BJ (cell line): Measurements from ENCODE around the gene DCAF12. TPM values are rescaled to one million over a fixed set of nuclear protein-coding genes. Genes with fewer than 3 reads are reported as not detected.

Source experiments
- CTCF ChIA-PET: fragments of 350-600 bp; formaldehyde crosslinking; extraction: SDS; loops from one replicate; lab custom pipeline; 2021; ENCODE audit warnings: antibody characterized with exemption, inconsistent platforms; lab: Yijun Ruan, JAX
- POLR2A ChIA-PET: fragments of 300-600 bp; sonication (Branson Sonifier 250); formaldehyde crosslinking; extraction: SDS; loops from one replicate; lab custom pipeline; 2021; ENCODE audit warnings: antibody characterized with exemption; lab: Charles Lee
- DNase-seq: peaks from one replicate; pipeline ENCODE4 v3.0.0-alpha.2; 2011; ENCODE audit warnings: low read depth
- H3K27me3 ChIP-seq: 2 replicates; pipeline ENCODE4 v1.6.0; 2011; ENCODE audit warnings: low read length; ENCODE audit not compliant: control insufficient read depth, insufficient read depth
- H3K36me3 ChIP-seq: 2 replicates; pipeline ENCODE4 v1.5.1; 2011; ENCODE audit warnings: low read length; ENCODE audit not compliant: control insufficient read depth, insufficient read depth
- H3K4me3 ChIP-seq: 2 replicates; pipeline ENCODE4 v1.5.1; 2011; ENCODE audit warnings: low read depth, mild to moderate bottlenecking, control low read depth, low read length
- polyA plus RNA-seq: library from polyadenylated mRNA; depleted of rRNA; stranded (reverse); fragments of >200 nt; gene quantifications from 2 replicates; pipeline ENCODE4 v1.2.3, GENCODE V29; 2011
- TF ChIP-seq, protein P1 (sequence below): IDR thresholded peaks from 2 replicates; pipeline ENCODE4 v1.5.1; 2011; ENCODE audit warnings: low read depth, mild to moderate bottlenecking, control low read depth, inconsistent platforms, low read length, moderate library complexity; ENCODE audit not compliant: insufficient read depth

The DCAF12 gene
- polyA plus RNA-seq, 1 experiment = 37.0 TPM

- H3K36me3 ChIP-seq = no peaks in the 10 kb centered on the region
- CTCF ChIA-PET = no interaction called here
- DNase-seq = no peak
- TF ChIP-seq, protein P1, sequence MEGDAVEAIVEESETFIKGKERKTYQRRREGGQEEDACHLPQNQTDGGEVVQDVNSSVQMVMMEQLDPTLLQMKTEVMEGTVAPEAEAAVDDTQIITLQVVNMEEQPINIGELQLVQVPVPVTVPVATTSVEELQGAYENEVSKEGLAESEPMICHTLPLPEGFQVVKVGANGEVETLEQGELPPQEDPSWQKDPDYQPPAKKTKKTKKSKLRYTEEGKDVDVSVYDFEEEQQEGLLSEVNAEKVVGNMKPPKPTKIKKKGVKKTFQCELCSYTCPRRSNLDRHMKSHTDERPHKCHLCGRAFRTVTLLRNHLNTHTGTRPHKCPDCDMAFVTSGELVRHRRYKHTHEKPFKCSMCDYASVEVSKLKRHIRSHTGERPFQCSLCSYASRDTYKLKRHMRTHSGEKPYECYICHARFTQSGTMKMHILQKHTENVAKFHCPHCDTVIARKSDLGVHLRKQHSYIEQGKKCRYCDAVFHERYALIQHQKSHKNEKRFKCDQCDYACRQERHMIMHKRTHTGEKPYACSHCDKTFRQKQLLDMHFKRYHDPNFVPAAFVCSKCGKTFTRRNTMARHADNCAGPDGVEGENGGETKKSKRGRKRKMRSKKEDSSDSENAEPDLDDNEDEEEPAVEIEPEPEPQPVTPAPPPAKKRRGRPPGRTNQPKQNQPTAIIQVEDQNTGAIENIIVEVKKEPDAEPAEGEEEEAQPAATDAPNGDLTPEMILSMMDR = no peak
- no peak overlapping the region for H3K4me3 ChIP-seq
- POLR2A ChIA-PET = no interaction called here
- H3K27me3 ChIP-seq = no peaks in the 10 kb centered on the region
Observed at GRCh38 chr9:34059954-34060353, 66.5 kb downstream of the DCAF12 start.

DNA sequence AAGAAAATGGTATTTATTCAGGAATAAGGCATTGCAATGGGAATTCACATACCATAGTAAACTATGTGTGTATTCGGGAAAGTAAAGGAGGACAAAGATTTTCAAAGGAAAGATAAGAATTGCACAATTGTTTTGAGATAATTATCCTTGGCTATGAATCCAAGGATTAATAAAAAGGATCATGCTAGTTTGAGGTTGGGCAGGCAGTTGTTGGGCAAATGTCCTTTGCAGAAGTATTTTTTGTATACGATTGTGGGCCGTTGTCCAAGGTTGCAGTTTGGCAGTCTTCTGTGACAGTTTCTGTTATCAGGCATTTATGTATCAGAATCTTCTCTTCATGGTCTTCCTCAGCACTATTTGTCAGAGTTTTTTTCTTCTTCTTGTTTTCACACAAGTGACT lies 67.2 kb downstream of the DCAF12 start:
- ChIA-PET CTCF (no interaction called here), POLR2A (no interaction called here)
- H3K27me3 ChIP-seq = no peaks in the 10 kb centered on the region
- no peaks in the 10 kb centered on the region for H3K36me3 ChIP-seq
- DNase-seq = no peak
- no peak overlapping the region for H3K4me3 ChIP-seq
- TF ChIP-seq, protein P1 = no peak

DNA sequence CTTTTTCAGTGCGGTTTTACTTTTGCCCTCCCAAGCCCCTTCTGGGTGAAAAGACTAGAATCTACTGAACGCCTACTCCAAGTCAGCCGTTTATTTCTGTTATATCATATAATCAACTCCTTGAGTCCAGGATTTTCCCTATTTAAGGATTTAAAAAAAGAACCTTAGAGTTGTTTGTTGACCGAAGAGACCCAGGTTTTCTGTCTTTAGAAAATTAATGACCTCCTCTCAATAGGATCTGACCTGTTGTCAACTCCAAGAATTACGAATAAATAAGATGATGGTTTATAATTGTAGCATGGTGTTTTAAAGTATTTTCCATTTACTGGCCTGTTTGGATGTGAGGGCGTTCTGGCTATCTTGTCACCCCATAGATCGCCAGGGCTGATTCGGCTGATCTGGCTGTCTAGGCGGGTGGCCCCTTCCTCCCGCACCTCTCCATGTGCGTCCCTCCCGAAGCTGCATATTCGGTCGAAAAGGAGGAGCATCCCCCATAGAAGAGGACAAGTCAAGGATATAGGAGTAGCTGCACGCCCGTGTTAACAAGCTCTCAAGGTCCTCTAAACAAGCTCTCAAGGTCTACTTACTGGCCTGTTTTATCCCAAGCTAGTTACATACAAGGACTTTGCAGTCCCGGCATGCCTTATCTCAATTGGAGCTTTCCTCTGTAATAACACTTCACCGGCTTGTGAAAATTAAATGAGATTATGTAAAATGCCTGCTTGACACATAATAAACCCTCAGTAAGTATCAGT lies 76.7 kb downstream of the DCAF12 start:
- H3K36me3 ChIP-seq = no peaks in the 10 kb centered on the region
- POLR2A ChIA-PET = interaction anchor here (0.5 kb wide), 1 partner anchor 20 kb away, joined by 4 read pairs; no protein-coding TSS in a partner anchor
- DNase-seq = no peak
- peak overlapping the region; percentile 71 for H3K4me3 ChIP-seq
- CTCF ChIA-PET = interaction anchor here (1.3 kb wide), 1 partner anchor 24 kb away, joined by 7 read pairs; no protein-coding TSS in a partner anchor
- H3K27me3 ChIP-seq = no peaks in the 10 kb centered on the region
- TF ChIP-seq, protein P1 = no peak

DNA sequence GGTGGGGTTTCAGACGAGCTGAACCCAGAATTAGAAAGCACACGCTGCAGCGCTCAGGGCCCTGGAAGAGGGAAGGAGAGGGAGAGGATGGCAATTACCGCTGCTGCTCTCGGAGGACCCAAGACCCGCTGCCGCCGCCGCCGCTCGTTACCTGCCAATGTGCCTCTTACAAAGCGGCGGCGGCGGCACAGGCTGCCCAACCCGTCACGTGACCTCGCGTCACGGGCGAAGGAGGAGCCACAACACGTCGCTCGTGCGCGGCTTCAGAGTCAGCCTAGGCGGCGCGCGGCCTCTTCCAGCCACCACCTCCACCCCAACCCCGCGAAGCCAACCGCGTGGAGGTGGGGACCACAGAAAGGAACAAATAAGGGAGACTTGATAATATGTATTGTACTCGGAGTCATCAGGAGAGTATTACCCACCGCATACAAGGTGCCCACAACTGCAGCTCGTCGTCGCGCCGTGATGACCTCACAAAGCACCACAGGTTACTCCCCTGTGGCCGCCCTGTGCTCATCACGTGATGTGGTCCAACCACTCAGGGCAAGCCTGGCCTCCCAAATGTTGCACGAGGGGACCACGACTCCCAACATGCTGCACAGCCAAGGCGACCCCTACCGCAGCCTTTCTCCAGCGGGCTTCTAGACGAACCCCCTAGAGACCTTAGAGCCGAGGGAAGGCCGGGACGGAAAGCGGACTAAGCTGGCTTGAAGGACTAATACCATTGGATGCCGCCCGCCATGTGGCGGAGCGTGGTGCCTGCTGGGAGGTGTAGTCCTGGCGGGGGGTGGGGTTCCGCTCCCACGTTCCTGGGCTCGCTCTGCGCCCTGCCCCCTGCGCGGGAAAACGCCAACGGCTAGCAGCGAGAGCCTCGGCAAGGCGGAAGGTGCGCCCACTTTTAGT lies 77.5 kb downstream of the DCAF12 start, which contains the start of gene UBAP2:
UBAP2 (minus strand) TSS at position 161 of the 903 bp plus-strand sequence. CDS start 31,739 bp downstream, outside the sequence.
- ChIA-PET CTCF (interaction anchor here (0.9 to 1.9 kb wide), 4 partner anchors 25 to 270 kb away, joined by 3 to 11 read pairs (median 4); no protein-coding TSS in a partner anchor), POLR2A (interaction anchor here (0.5 kb wide), 2 partner anchors 21 to 28 kb away, joined by 4 read pairs; no protein-coding TSS in a partner anchor)
- TF ChIP-seq, protein P1 = peak; percentile 19; the same call in 1 of the 2 replicates
- DNase-seq = peak; percentile 82
- no peaks in the 10 kb centered on the region for H3K27me3 ChIP-seq
- peak within 1 kb of the TSS; percentile 71 for H3K4me3 ChIP-seq
- no peaks in the 10 kb centered on the region for H3K36me3 ChIP-seq
